ENCODE data around the gene CNTNAP2. TPM values are rescaled to one million over a fixed set of nuclear protein-coding genes. Genes with fewer than 3 reads are reported as not detected.

CNTNAP2 gene
- total and polyA plus RNA-seq, 2 donors (not counting 1 experiment from before 2014, with no cell fraction given): not detected

DNA sequence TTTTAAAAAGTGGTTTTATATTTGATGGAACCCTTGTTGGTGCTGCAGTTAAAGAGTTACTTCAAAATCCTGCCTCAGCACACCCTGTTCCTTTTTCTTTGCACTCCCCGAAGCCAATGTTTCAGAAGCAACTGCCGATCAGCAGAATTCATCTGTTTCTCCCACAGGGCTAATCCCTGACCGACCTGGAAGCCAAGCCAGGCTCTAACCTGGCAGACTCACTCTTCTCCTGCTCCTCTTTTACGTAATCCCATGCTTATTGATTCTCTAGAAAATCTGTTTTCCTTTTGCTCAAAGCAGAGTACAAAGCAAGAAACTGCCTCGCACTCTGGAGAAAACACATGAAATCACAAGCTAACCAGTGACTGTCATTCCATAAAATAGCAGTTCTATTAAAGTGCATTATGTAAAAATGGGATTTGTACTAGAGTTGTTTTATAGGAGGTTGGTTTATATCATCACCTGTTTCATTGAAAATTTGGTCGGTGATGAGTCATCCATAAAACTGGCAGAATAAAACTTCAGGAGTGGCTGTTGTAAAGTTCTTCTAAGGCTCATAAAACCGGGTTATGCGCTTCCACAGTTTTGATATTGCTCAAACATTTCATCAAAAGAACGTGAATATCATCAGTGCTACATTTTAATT lies 99.9 kb downstream of the CNTNAP2 start:
- no peak overlapping the region for H3K4me2 ChIP-seq (ENCODE audit: extremely low read depth, insufficient read depth, low read length)
- H3K9ac ChIP-seq (ENCODE audit: insufficient read depth, low read length): no peak overlapping the region
- no peak overlapping the region for H3K4me3 ChIP-seq (replicated peaks in 1 of 4; ENCODE audit: control extremely low read depth in 1 of 4, insufficient read depth in 1 of 4, low read depth in 3 of 4, low read length in 4 of 4)
- no peak overlapping the region for H2AFZ ChIP-seq (ENCODE audit: low read length)
- no peaks in the 10 kb centered on the region for H3K79me2 ChIP-seq (ENCODE audit: control insufficient read depth, insufficient read depth, low read length)
- no peak overlapping the region for H3K27ac ChIP-seq (ENCODE audit: insufficient read depth, low read length)
- TF ChIP-seq, protein P1, sequence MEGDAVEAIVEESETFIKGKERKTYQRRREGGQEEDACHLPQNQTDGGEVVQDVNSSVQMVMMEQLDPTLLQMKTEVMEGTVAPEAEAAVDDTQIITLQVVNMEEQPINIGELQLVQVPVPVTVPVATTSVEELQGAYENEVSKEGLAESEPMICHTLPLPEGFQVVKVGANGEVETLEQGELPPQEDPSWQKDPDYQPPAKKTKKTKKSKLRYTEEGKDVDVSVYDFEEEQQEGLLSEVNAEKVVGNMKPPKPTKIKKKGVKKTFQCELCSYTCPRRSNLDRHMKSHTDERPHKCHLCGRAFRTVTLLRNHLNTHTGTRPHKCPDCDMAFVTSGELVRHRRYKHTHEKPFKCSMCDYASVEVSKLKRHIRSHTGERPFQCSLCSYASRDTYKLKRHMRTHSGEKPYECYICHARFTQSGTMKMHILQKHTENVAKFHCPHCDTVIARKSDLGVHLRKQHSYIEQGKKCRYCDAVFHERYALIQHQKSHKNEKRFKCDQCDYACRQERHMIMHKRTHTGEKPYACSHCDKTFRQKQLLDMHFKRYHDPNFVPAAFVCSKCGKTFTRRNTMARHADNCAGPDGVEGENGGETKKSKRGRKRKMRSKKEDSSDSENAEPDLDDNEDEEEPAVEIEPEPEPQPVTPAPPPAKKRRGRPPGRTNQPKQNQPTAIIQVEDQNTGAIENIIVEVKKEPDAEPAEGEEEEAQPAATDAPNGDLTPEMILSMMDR (conservative IDR thresholded peaks at IDR 0.05 in 1 of 2, IDR thresholded peaks at IDR 0.05 in 1 of 2; ENCODE audit: low read depth in 1 of 2, low read length in 2 of 2): no peak
- no peak for TF ChIP-seq EZH2 (IDR thresholded peaks at IDR 0.05; ENCODE audit: low read length, missing control alignments)
- no peaks in the 10 kb centered on the region for H3K36me3 ChIP-seq (ENCODE audit: control insufficient read depth, insufficient read depth, low read length)
- no peaks in the 10 kb centered on the region for H4K20me1 ChIP-seq (ENCODE audit: control insufficient read depth, extremely low read depth, insufficient read depth, low read length)
- H3K27me3 ChIP-seq (ENCODE audit: control insufficient read depth, insufficient read depth, low read length): no peaks in the 10 kb centered on the region
- no peaks in the 10 kb centered on the region for H3K9me3 ChIP-seq (ENCODE audit: control insufficient read depth, insufficient read depth, low read depth, low read length)
- peak in 1 of 2 donors; percentile 2 for DNase-seq (ENCODE audit: low read depth in 2 of 2)
- no peaks in the 10 kb centered on the region for H3K4me1 ChIP-seq (ENCODE audit: control insufficient read depth, extremely low read depth, insufficient read depth, low read length)

DNA sequence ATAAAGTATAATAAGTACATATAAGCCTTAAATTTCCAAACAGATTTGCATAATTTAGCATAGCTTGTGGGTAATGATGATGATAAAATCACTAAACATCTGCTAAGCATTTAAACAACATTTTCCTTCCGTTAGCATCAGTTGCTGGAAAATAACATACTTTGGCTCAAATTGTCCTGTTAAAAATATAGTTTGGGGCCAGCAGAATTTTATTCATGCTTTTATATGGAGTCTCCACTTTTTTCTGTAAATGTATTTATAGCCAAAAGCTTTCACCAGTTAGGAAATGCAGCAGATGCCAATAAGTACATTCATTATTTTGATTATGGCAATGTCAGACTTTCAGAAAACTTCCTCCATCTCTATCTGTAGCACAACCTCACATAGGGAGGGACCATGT lies 107.2 kb downstream of the CNTNAP2 start:
- Histone ChIP-seq H4K20me1 (ENCODE audit: control insufficient read depth, extremely low read depth, insufficient read depth, low read length) (no peaks in the 10 kb centered on the region), H3K27me3 (ENCODE audit: control insufficient read depth, insufficient read depth, low read length) (no peaks in the 10 kb centered on the region), H3K27ac (ENCODE audit: insufficient read depth, low read length) (no peak overlapping the region), H3K4me3 (replicated peaks in 1 of 4; ENCODE audit: control extremely low read depth in 1 of 4, insufficient read depth in 1 of 4, low read depth in 3 of 4, low read length in 4 of 4) (no peak overlapping the region), H3K4me2 (ENCODE audit: extremely low read depth, insufficient read depth, low read length) (no peak overlapping the region), H3K79me2 (ENCODE audit: control insufficient read depth, insufficient read depth, low read length) (no peaks in the 10 kb centered on the region), H3K36me3 (ENCODE audit: control insufficient read depth, insufficient read depth, low read length) (no peaks in the 10 kb centered on the region), H3K9me3 (ENCODE audit: control insufficient read depth, insufficient read depth, low read depth, low read length) (no peaks in the 10 kb centered on the region), H2AFZ (ENCODE audit: low read length) (no peak overlapping the region), H3K9ac (ENCODE audit: insufficient read depth, low read length) (no peak overlapping the region), H3K4me1 (ENCODE audit: control insufficient read depth, extremely low read depth, insufficient read depth, low read length) (no peaks in the 10 kb centered on the region)
- no peak for TF ChIP-seq EZH2 (IDR thresholded peaks at IDR 0.05; ENCODE audit: low read length, missing control alignments)
- TF ChIP-seq, protein P1 (conservative IDR thresholded peaks at IDR 0.05 in 1 of 2, IDR thresholded peaks at IDR 0.05 in 1 of 2; ENCODE audit: low read depth in 1 of 2, low read length in 2 of 2): no peak
- DNase-seq (ENCODE audit: low read depth in 2 of 2): no peak

DNA sequence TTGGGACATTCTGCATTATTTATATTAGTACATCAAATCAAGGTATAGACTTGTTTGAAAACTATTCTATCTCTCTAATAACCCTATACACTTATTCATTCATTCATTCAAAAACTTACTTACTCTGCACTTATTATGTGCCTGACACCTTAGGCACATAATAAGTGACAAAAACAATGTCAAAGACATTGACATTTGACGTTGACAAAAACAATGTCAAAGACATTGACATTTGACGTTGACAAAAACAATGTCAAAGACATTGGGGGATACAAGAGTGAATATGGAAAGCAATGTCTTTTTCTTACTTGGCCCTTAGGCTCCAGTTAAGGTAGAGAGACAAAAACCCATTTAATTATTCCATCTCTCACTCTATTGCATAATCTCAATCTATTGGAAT lies 116.0 kb downstream of the CNTNAP2 start:
- H3K4me1 ChIP-seq (ENCODE audit: control insufficient read depth, extremely low read depth, insufficient read depth, low read length): no peaks in the 10 kb centered on the region
- DNase-seq (ENCODE audit: low read depth in 2 of 2): no peak
- H3K36me3 ChIP-seq (ENCODE audit: control insufficient read depth, insufficient read depth, low read length): no peaks in the 10 kb centered on the region

More for the DNA sequence above, 116.0 kb downstream of the CNTNAP2 start:
- H3K9ac ChIP-seq (ENCODE audit: insufficient read depth, low read length): no peak overlapping the region
- H3K27me3 ChIP-seq (ENCODE audit: control insufficient read depth, insufficient read depth, low read length): no peaks in the 10 kb centered on the region
- H3K4me2 ChIP-seq (ENCODE audit: extremely low read depth, insufficient read depth, low read length): no peak overlapping the region
- H4K20me1 ChIP-seq (ENCODE audit: control insufficient read depth, extremely low read depth, insufficient read depth, low read length): no peaks in the 10 kb centered on the region
- no peak overlapping the region for H3K4me3 ChIP-seq (replicated peaks in 1 of 4; ENCODE audit: control extremely low read depth in 1 of 4, insufficient read depth in 1 of 4, low read depth in 3 of 4, low read length in 4 of 4)
- no peak for TF ChIP-seq EZH2 (IDR thresholded peaks at IDR 0.05; ENCODE audit: low read length, missing control alignments)
- TF ChIP-seq, protein P1 (conservative IDR thresholded peaks at IDR 0.05 in 1 of 2, IDR thresholded peaks at IDR 0.05 in 1 of 2; ENCODE audit: low read depth in 1 of 2, low read length in 2 of 2): no peak
- no peaks in the 10 kb centered on the region for H3K9me3 ChIP-seq (ENCODE audit: control insufficient read depth, insufficient read depth, low read depth, low read length)
- H3K79me2 ChIP-seq (ENCODE audit: control insufficient read depth, insufficient read depth, low read length): no peaks in the 10 kb centered on the region
- H3K27ac ChIP-seq (ENCODE audit: insufficient read depth, low read length): no peak overlapping the region
- no peak overlapping the region for H2AFZ ChIP-seq (ENCODE audit: low read length)

Data from fibroblast of lung (primary cell).